Measurements from ENCODE around the gene COLGALT1. TPM values are rescaled to one million over a fixed set of nuclear protein-coding genes. Genes with fewer than 3 reads are reported as not detected.

Gene COLGALT1
- total RNA-seq, 1 experiment from 2014 or later = 103 TPM

- ChIA-PET POLR2A (interaction anchor here (0.6 to 1.2 kb wide), 2 partner anchors 45 to 421 kb away, joined by 3 read pairs; no protein-coding TSS in a partner anchor), CTCF (interaction anchor here (0.6 to 1.0 kb wide), 3 partner anchors 55 to 252 kb away, joined by 3 read pairs; no protein-coding TSS in a partner anchor)
- BruUV-seq (replicated peaks) = no TSS peak
- no peaks in the 10 kb centered on the region for H3K9me3 Mint-ChIP-seq (ENCODE audit: unreplicated experiment)
- H3K4me3 Mint-ChIP-seq (ENCODE audit: unreplicated experiment) = no peak overlapping the region
- peaks cover 17% of the 10 kb centered on the region for H3K27me3 Mint-ChIP-seq (ENCODE audit: insufficient read depth, unreplicated experiment)
- H3K36me3 Mint-ChIP-seq (ENCODE audit: insufficient read depth, unreplicated experiment) = no peaks in the 10 kb centered on the region
- H3K4me1 Mint-ChIP-seq (ENCODE audit: insufficient read depth, unreplicated experiment) = peaks cover 7% of the 10 kb centered on the region
- H3K27ac Mint-ChIP-seq (ENCODE audit: low read depth, unreplicated experiment) = no peak overlapping the region
- no peak for DNase-seq (ENCODE audit: unreplicated experiment)
- intact Hi-C loops (cut with micrococcal nuclease) = no loop called here
- TF ChIP-seq CTCF (IDR thresholded peaks at IDR 0.05; ENCODE audit: unreplicated experiment) = no peak
Measured at GRCh38 chr19:17534767-17535166, 20.7 kb upstream of the COLGALT1 start.

GRCh38 chr19:17536955-17537354 is 18.5 kb upstream of the COLGALT1 start:
- ChIA-PET POLR2A (interaction anchor here (0.7 to 1.9 kb wide), 2 partner anchors 26 to 462 kb away, joined by 3 to 7 read pairs; partner anchors contain the start of gene PGLS), CTCF (no interaction called here)
- H3K27ac Mint-ChIP-seq (ENCODE audit: low read depth, unreplicated experiment) = no peak overlapping the region
- peaks cover 7% of the 10 kb centered on the region for H3K4me1 Mint-ChIP-seq (ENCODE audit: insufficient read depth, unreplicated experiment)
- peaks cover 17% of the 10 kb centered on the region for H3K27me3 Mint-ChIP-seq (ENCODE audit: insufficient read depth, unreplicated experiment)
- H3K4me3 Mint-ChIP-seq (ENCODE audit: unreplicated experiment) = no peak overlapping the region
- intact Hi-C loops (cut with micrococcal nuclease) = no loop called here
- BruUV-seq (replicated peaks) = no TSS peak
- no peaks in the 10 kb centered on the region for H3K36me3 Mint-ChIP-seq (ENCODE audit: insufficient read depth, unreplicated experiment)
- DNase-seq (ENCODE audit: unreplicated experiment) = no peak
- no peaks in the 10 kb centered on the region for H3K9me3 Mint-ChIP-seq (ENCODE audit: unreplicated experiment)
- TF ChIP-seq CTCF (IDR thresholded peaks at IDR 0.05; ENCODE audit: unreplicated experiment) = no peak

GRCh38 chr19:17538684-17539237 is 16.7 kb upstream of the COLGALT1 start:
- H3K9me3 Mint-ChIP-seq (ENCODE audit: unreplicated experiment) = no peaks in the 10 kb centered on the region
- H3K4me1 Mint-ChIP-seq (ENCODE audit: insufficient read depth, unreplicated experiment) = peaks cover 7% of the 10 kb centered on the region
- no peaks in the 10 kb centered on the region for H3K36me3 Mint-ChIP-seq (ENCODE audit: insufficient read depth, unreplicated experiment)
- peaks cover 17% of the 10 kb centered on the region for H3K27me3 Mint-ChIP-seq (ENCODE audit: insufficient read depth, unreplicated experiment)
- TF ChIP-seq CTCF (IDR thresholded peaks at IDR 0.05; ENCODE audit: unreplicated experiment) = no peak
- BruUV-seq (replicated peaks) = no TSS peak
- ChIA-PET POLR2A (interaction anchor here (0.7 kb wide), 1 partner anchor 182 kb away, joined by 3 read pairs; no protein-coding TSS in a partner anchor), CTCF (interaction anchor here (0.6 to 1.4 kb wide), 3 partner anchors 27 to 71 kb away, joined by 3 read pairs; no protein-coding TSS in a partner anchor)
- DNase-seq (ENCODE audit: unreplicated experiment) = no peak
- H3K27ac Mint-ChIP-seq (ENCODE audit: low read depth, unreplicated experiment) = no peak overlapping the region
- intact Hi-C loops (cut with micrococcal nuclease) = no loop called here
- H3K4me3 Mint-ChIP-seq (ENCODE audit: unreplicated experiment) = peak overlapping the region; percentile 67

GRCh38 chr19:17539238-17540117 is 16.0 kb upstream of the COLGALT1 start:
- H3K27me3 Mint-ChIP-seq (ENCODE audit: insufficient read depth, unreplicated experiment) = peaks cover 17% of the 10 kb centered on the region
- peak; percentile 88 for DNase-seq (ENCODE audit: unreplicated experiment)
- intact Hi-C loops (cut with micrococcal nuclease) = no loop called here
- CTCF ChIA-PET = interaction anchor here (0.6 to 1.2 kb wide), 2 partner anchors 26 to 72 kb away, joined by 3 read pairs; no protein-coding TSS in a partner anchor
- H3K36me3 Mint-ChIP-seq (ENCODE audit: insufficient read depth, unreplicated experiment) = no peaks in the 10 kb centered on the region
- no peak overlapping the region for H3K27ac Mint-ChIP-seq (ENCODE audit: low read depth, unreplicated experiment)
- no TSS peak for BruUV-seq (replicated peaks)
- peaks cover 7% of the 10 kb centered on the region for H3K4me1 Mint-ChIP-seq (ENCODE audit: insufficient read depth, unreplicated experiment)
- no peaks in the 10 kb centered on the region for H3K9me3 Mint-ChIP-seq (ENCODE audit: unreplicated experiment)
- TF ChIP-seq CTCF (IDR thresholded peaks at IDR 0.05; ENCODE audit: unreplicated experiment) = peak; percentile 32
- POLR2A ChIA-PET = interaction anchor here (0.7 kb wide), 1 partner anchor 181 kb away, joined by 3 read pairs; no protein-coding TSS in a partner anchor
- peak overlapping the region; percentile 67 for H3K4me3 Mint-ChIP-seq (ENCODE audit: unreplicated experiment)

All from MCF 10A (cell line).